Measurements from ENCODE around the gene B3GNT2. TPM values are rescaled to one million over a fixed set of nuclear protein-coding genes. Genes with fewer than 3 reads are reported as not detected.

The B3GNT2 gene
- total and polyA plus RNA-seq, 12 donors, result 10.4 to 33.5 (median 17.0) TPM

GRCh38 chr2:62254424-62255266, 58.7 kb downstream of the B3GNT2 start:
- Histone ChIP-seq H3K4me3 (no peak overlapping the region), H3K9me3 (peaks cover 0 to 4% (median 0%) of the 10 kb centered on the region in 11 donors), H3K36me3 (no peaks in the 10 kb centered on the region), H3K4me1 (no peaks in the 10 kb centered on the region), H3K27me3 (no peaks in the 10 kb centered on the region), H3K27ac (no peak overlapping the region)
- 100% methylated on average over 1 of the region's 1 CpG for WGBS, 2 donors
- ATAC-seq (no peak), DNase-seq (no peak)
- no peak for TF ChIP-seq CTCF (IDR thresholded peaks at IDR 0.05)
- intact Hi-C loops (cut with DNase I), result no loop called here

- Histone ChIP-seq H3K36me3 (no peaks in the 10 kb centered on the region), H3K27me3 (no peaks in the 10 kb centered on the region), H3K4me3 (no peak overlapping the region), H3K9me3 (peaks cover 0 to 4% (median 0%) of the 10 kb centered on the region in 11 donors), H3K4me1 (no peaks in the 10 kb centered on the region), H3K27ac (no peak overlapping the region)
- DNase-seq (no peak), ATAC-seq (no peak)
- intact Hi-C loops (cut with DNase I), result no loop called here
- no peak for TF ChIP-seq CTCF (IDR thresholded peaks at IDR 0.05)
- 94 to 97% methylated on average over 4 of the region's 4 CpGs for WGBS, 2 donors
Measured at GRCh38 chr2:62257466-62257865, 61.6 kb downstream of the B3GNT2 start.

GRCh38 chr2:62263076-62263715, 67.3 kb downstream of the B3GNT2 start:
- no peak overlapping the region for H3K4me3 ChIP-seq
- no peaks in the 10 kb centered on the region for H3K27me3 ChIP-seq
- intact Hi-C loops (cut with DNase I), result no loop called here
- no peaks in the 10 kb centered on the region for H3K9me3 ChIP-seq
- no peak overlapping the region for H3K27ac ChIP-seq
- 76 to 78% methylated on average over 6 of the region's 6 CpGs for WGBS, 2 donors
- ATAC-seq, result no peak
- DNase-seq, result no peak
- no peak for TF ChIP-seq CTCF (IDR thresholded peaks at IDR 0.05)
- no peaks in the 10 kb centered on the region for H3K36me3 ChIP-seq
- peaks cover 0 to 33% (median 0%) of the 10 kb centered on the region in 9 donors for H3K4me1 ChIP-seq

- intact Hi-C loops (cut with DNase I), result no loop called here
- H3K9me3 ChIP-seq, result peaks cover 0 to 4% (median 0%) of the 10 kb centered on the region in 11 donors
Measured at GRCh38 chr2:62264186-62264585, 68.3 kb downstream of the B3GNT2 start.

More at GRCh38 chr2:62264186-62264585, 68.3 kb downstream of the B3GNT2 start:
- no peaks in the 10 kb centered on the region for H3K27me3 ChIP-seq
- H3K4me1 ChIP-seq, result peaks cover 0 to 33% (median 0%) of the 10 kb centered on the region in 9 donors
- 81 to 85% methylated on average over 3 of the region's 3 CpGs for WGBS, 2 donors
- H3K4me3 ChIP-seq, result no peak overlapping the region
- DNase-seq (no peak), ATAC-seq (no peak)
- TF ChIP-seq CTCF (IDR thresholded peaks at IDR 0.05), result no peak
- no peaks in the 10 kb centered on the region for H3K36me3 ChIP-seq
- H3K27ac ChIP-seq, result no peak overlapping the region

All from heart right ventricle (tissue), 16 donors.